Lower leg skin (tissue), 4 donors: Measurements from ENCODE around the gene EHMT1. TPM values are rescaled to one million over a fixed set of nuclear protein-coding genes. Genes with fewer than 3 reads are reported as not detected.

ENCODE experiments used
- DNase-seq, 2 donors: peaks; one replicate each; pipeline ENCODE4 v3.0.0-alpha.2; 2019; ENCODE audit warnings: low spot score in 2 of 2
- H3K4me3 ChIP-seq: fragments of 200-600 bp; sonication (generic); 2 replicates; pipeline ENCODE4 v1.5.1; 2017; ENCODE audit warnings: mild to moderate bottlenecking, low read depth; ENCODE audit not compliant: poor library complexity, severe bottlenecking
- POLR2A ChIP-seq, 2 donors: fragments of 450-650 bp; IDR thresholded peaks; one replicate each; pipeline ENCODE4 v1.6.1; 2016 to 2017; ENCODE audit warnings: antibody characterized with exemption in 2 of 2, mild to moderate bottlenecking in 1 of 2, moderate library complexity in 1 of 2
- WGBS, 2 donors: methylation state at CpG; one replicate each; pipeline ENCODE4 v1.1.5; 2018; 5-methylcytosine and 5-hydroxymethylcytosine counted together
- intact Hi-C: fragments of 100-400 bp; cut with DNase I; formaldehyde crosslinking; loops from one replicate; pipeline ENCODE4 v1.15.0; 2023; ENCODE audit warnings: low total_unique reads
- total RNA-seq, 4 donors: library from RNA; depleted of rRNA; stranded (reverse); fragments of >200 nt; gene quantifications; one replicate each; pipeline ENCODE4 v1.1.0, GENCODE V29; 2016
- TF ChIP-seq, protein P1 (sequence below), 3 donors: fragments of 450-650 bp; IDR thresholded peaks; one replicate each; pipeline ENCODE4 v1.5.1; 2016; ENCODE audit warnings: antibody characterized with exemption in 3 of 3, mild to moderate bottlenecking in 3 of 3, moderate library complexity in 2 of 3

Gene EHMT1
- total RNA-seq, 4 donors from 2014 or later, result 64.2 to 128 (median 73.2) TPM

DNA sequence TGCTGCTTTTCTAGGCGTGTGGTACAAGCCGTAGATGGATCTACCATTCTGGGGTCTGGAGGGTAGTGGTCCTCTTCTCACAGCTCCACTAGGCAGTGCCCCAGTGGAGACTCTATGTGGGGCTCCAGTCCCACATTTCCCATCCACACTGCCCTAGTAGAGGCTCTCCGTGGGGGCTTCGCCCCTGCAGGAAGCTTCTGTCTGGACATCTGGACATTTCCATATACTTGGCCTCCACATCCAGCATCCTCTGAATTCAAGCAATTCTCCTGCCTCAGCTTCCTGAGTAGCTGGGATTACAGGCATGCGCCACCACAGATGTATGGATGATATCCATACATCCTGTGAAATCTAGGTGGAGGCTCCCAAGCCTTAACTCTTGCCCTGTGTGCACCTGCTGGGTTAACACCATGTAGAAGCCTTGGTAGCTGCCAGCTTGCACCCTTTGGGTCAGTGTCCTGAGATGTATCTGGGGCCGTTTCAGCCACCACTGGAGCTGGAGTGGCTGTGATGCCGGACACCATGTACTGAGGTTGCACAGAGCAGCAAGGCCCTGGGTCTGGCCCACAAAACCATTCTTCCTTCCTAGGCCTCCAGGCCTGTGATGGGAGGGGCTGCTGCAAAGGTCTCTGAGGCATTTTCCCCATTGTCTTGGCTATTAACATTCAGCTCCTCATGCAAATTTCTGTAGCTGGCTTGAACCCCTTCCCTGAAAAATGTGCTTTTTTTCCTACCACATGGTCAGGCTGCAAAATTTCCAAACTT lies 84.0 kb downstream of the EHMT1 start:
- TF ChIP-seq POLR2A (IDR thresholded peaks at IDR 0.05), result no peak
- TF ChIP-seq, protein P1, sequence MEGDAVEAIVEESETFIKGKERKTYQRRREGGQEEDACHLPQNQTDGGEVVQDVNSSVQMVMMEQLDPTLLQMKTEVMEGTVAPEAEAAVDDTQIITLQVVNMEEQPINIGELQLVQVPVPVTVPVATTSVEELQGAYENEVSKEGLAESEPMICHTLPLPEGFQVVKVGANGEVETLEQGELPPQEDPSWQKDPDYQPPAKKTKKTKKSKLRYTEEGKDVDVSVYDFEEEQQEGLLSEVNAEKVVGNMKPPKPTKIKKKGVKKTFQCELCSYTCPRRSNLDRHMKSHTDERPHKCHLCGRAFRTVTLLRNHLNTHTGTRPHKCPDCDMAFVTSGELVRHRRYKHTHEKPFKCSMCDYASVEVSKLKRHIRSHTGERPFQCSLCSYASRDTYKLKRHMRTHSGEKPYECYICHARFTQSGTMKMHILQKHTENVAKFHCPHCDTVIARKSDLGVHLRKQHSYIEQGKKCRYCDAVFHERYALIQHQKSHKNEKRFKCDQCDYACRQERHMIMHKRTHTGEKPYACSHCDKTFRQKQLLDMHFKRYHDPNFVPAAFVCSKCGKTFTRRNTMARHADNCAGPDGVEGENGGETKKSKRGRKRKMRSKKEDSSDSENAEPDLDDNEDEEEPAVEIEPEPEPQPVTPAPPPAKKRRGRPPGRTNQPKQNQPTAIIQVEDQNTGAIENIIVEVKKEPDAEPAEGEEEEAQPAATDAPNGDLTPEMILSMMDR (IDR thresholded peaks at IDR 0.05), result no peak
- DNase-seq, result no peak
- no peak overlapping the region for H3K4me3 ChIP-seq
- 91 to 92% methylated on average over 7 of the region's 7 CpGs for WGBS, 2 donors
- intact Hi-C loops, result no loop called here

DNA sequence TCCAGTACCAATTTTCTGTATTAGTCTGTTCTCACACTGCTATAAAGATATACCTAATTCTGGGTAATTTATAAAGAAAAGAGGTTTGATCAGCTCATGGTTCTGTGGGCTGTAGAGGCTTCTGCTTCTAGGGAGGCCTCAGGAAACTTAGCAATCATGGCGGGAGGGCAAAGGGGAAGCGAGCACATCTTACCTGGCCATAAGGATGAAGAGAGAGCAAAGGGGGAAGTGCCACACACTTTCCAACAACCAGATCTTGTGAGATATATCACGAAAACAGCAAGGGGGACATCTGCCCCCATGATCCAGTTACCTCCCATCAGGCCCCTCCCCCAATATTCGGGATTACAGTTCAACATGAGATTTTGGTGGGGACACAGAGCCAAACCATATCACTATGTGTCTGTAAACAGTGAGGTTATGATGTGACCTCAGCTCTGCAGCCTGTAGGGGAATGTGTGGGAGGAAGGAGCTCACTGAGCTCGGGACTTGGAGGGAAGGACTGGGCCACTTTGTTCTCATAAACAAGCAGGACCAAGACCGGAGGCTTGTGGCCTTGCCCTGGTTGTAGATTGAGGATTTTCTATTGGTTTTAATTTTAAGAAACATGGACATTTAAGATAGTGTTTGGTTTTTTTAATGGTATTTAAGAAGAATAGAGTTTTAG lies 85.2 kb downstream of the EHMT1 start:
- no peak for DNase-seq
- TF ChIP-seq, protein P1 (IDR thresholded peaks at IDR 0.05), result no peak
- no peak for TF ChIP-seq POLR2A (IDR thresholded peaks at IDR 0.05)
- intact Hi-C loops, result no loop called here
- H3K4me3 ChIP-seq, result no peak overlapping the region
- 90 to 92% methylated on average over 6 of the region's 6 CpGs for WGBS, 2 donors

DNA sequence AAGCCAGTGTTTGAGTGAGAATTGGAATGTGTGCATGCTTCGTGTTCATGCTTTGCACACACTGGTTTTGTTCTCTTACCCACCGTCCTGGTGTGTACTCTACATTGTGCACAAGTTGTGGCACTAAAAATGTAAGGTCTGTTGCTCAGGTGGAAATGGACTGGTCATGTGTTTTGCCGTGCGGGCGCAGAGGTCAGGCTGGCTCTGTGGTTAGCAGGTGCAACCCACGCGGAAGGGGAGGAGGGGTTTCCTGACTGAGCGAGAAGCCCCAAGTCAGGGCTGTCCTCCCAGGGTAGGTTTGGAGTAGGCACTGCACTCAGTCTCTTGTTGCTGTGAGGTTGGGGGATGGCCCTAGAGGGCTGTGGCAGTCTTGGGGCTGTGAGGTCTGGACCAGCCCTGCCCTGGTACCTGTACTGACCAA lies 86.6 kb downstream of the EHMT1 start:
- WGBS, 2 donors, result 81 to 83% methylated on average over 8 of the region's 8 CpGs
- no peak overlapping the region for H3K4me3 ChIP-seq
- peak in 1 of 2 donors; percentile 78 for DNase-seq
- intact Hi-C loops, result no loop called here
- no peak for TF ChIP-seq POLR2A (IDR thresholded peaks at IDR 0.05)
- TF ChIP-seq, protein P1 (IDR thresholded peaks at IDR 0.05), result no peak

- no peak for TF ChIP-seq POLR2A (IDR thresholded peaks at IDR 0.05)
- TF ChIP-seq, protein P1 (IDR thresholded peaks at IDR 0.05), result no peak
- intact Hi-C loops, result no loop called here
- no peak overlapping the region for H3K4me3 ChIP-seq
- DNase-seq, result peak in 1 of 2 donors; percentile 49
- 65 to 71% methylated on average over 6 to 7 of the region's 10 CpGs for WGBS, 2 donors
Measured at GRCh38 chr9:137705906-137706305, 87.1 kb downstream of the EHMT1 start.

DNA sequence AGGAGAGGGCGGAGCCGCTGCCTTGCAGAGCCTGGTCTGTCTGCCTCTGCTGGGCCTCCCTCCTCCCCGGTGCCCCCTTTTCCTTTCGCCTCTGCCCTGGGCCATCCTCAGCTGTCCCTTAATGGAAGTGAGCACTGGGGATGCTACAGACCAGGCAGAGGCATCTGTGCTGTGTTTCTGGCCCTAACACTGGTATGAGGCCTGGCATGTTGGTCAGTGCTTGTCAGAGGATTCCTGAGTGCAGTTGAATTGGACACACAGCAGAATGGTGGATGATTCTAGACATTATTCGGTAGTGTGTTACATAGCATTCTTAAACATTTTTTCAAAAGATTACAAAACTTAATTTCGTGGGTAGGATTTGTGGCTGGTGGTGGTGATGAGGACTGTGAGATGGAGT lies 88.6 kb downstream of the EHMT1 start:
- no peak for DNase-seq
- WGBS, 2 donors, result 85 to 92% methylated on average over 6 of the region's 6 CpGs
- H3K4me3 ChIP-seq, result no peak overlapping the region
- intact Hi-C loops, result no loop called here
- TF ChIP-seq, protein P1 (IDR thresholded peaks at IDR 0.05), result no peak
- no peak for TF ChIP-seq POLR2A (IDR thresholded peaks at IDR 0.05)
